ENCODE measurements around the gene SPRR3.

DNA sequence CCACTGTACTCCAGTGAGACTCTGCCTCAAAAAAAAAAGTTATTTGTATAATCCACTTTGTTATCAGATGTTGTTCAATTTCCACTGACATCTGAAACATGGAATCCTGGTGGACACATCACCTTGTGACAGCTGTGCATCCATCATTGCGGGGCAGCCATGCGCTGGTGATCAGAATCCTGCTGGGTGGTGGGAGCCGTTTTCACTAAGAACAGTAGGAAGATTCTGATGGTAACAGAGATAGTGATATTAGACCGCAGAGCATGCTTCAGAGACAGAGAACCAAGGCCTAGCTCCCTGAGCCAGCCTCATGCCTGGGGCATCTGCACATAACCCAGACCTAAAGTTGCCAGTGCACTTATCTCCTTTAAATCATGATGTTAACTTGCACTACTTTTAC is 3.1 kb upstream of the SPRR3 start:
- TF ChIP-seq, protein P1, sequence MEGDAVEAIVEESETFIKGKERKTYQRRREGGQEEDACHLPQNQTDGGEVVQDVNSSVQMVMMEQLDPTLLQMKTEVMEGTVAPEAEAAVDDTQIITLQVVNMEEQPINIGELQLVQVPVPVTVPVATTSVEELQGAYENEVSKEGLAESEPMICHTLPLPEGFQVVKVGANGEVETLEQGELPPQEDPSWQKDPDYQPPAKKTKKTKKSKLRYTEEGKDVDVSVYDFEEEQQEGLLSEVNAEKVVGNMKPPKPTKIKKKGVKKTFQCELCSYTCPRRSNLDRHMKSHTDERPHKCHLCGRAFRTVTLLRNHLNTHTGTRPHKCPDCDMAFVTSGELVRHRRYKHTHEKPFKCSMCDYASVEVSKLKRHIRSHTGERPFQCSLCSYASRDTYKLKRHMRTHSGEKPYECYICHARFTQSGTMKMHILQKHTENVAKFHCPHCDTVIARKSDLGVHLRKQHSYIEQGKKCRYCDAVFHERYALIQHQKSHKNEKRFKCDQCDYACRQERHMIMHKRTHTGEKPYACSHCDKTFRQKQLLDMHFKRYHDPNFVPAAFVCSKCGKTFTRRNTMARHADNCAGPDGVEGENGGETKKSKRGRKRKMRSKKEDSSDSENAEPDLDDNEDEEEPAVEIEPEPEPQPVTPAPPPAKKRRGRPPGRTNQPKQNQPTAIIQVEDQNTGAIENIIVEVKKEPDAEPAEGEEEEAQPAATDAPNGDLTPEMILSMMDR (IDR thresholded peaks at IDR 0.05) = no peak
- no peak for TF ChIP-seq POLR2A (IDR thresholded peaks at IDR 0.05)

Data from lower leg skin (tissue), 3 donors.